Esophagus muscularis mucosa (tissue), 4 donors: ENCODE data around the gene HHATL.

Experiments
- CTCF ChIP-seq, 3 experiments: fragments of 200-600 bp in 2 of 3; fragments of 450-650 bp in 1 of 3; sonication (generic) in 2 of 3; IDR thresholded peaks; one replicate each; pipeline ENCODE4 v1.5.1; 2017 to 2019; ENCODE audit warnings: antibody characterized with exemption in 3 of 3, mild to moderate bottlenecking in 2 of 3, moderate library complexity in 1 of 3
- EP300 ChIP-seq: sonication (generic); formaldehyde crosslinking; IDR thresholded peaks from one replicate; pipeline ENCODE4 v1.6.1; 2017; ENCODE audit warnings: antibody characterized with exemption
- POLR2A ChIP-seq: fragments of 450-650 bp; IDR thresholded peaks from one replicate; pipeline ENCODE4 v1.6.1; 2017; ENCODE audit warnings: antibody characterized with exemption, moderate library complexity, mild to moderate bottlenecking, low read depth
- POLR2AphosphoS5 ChIP-seq, 2 donors: sonication (generic); formaldehyde crosslinking; IDR thresholded peaks; one replicate each; pipeline ENCODE4 v1.6.1; 2017; ENCODE audit warnings: antibody characterized with exemption in 2 of 2

- no peak for TF ChIP-seq CTCF (IDR thresholded peaks at IDR 0.05)
- TF ChIP-seq POLR2A, result no peak
- TF ChIP-seq POLR2AphosphoS5 (IDR thresholded peaks at IDR 0.05), result no peak
- TF ChIP-seq EP300, result no peak
Measured at GRCh38 chr3:42688487-42689420, 13.8 kb downstream of the HHATL start.
